GM10266 (cell line): Measurements from ENCODE around the gene LAMTOR5.

Source experiments
- DNase-seq: peaks from one replicate; pipeline ENCODE4 v3.0.0; 2012; ENCODE audit errors: extremely low spot score
- CTCF ChIP-seq: IDR thresholded peaks from 2 replicates; pipeline ENCODE4 v1.5.1; 2012; ENCODE audit warnings: mild to moderate bottlenecking, low read depth; ENCODE audit not compliant: control insufficient read depth, insufficient read depth; ENCODE audit errors: missing control alignments

LAMTOR5 gene

GRCh38 chr1:110393691-110394492 lies 13.6 kb downstream of the LAMTOR5 start:
- TF ChIP-seq CTCF, result no peak
- DNase-seq, result no peak

- no peak for DNase-seq
- TF ChIP-seq CTCF, result no peak
Measured at GRCh38 chr1:110393286-110393685, 14.2 kb downstream of the LAMTOR5 start.

- no peak for TF ChIP-seq CTCF
- DNase-seq, result no peak
Measured at GRCh38 chr1:110390692-110391245, 16.7 kb downstream of the LAMTOR5 start, which contains the start of gene SLC16A4. Gene SLC16A4 (minus strand): TSS chr1:110391026. CDS start chr1:110389323, 1,703 bp downstream.

- no peak for DNase-seq
- no peak for TF ChIP-seq CTCF
Measured at GRCh38 chr1:110390096-110390495, 17.4 kb downstream of the LAMTOR5 start.

- TF ChIP-seq CTCF, result no peak
- DNase-seq, result no peak
Measured at GRCh38 chr1:110387048-110387754, 20.3 kb downstream of the LAMTOR5 start.

GRCh38 chr1:110385369-110385768 lies 22.1 kb downstream of the LAMTOR5 start:
- DNase-seq, result no peak
- TF ChIP-seq CTCF, result no peak
